ENCODE results near the gene SYTL3. TPM values are rescaled to one million over a fixed set of nuclear protein-coding genes. Genes with fewer than 3 reads are reported as not detected.
A peak's percentile ranks its signal among the peaks of the same experiment; 100 is the strongest.

Gene SYTL3
- total and polyA plus RNA-seq, 2 of the 8 experiments (the other 6 are each of a cell fraction or from before 2014, with no cell fraction given) = 0.27 to 0.99 TPM

- Histone ChIP-seq H3K79me2 (ENCODE audit: control insufficient read depth in 1 of 2, insufficient read depth in 2 of 2, low read length in 2 of 2) (no peaks in the 10 kb centered on the region), H3K56ac (replicated peaks; ENCODE audit: insufficient read length, low read depth, low read length) (no peak overlapping the region), H3K18ac (ENCODE audit: extremely low read depth, low read length) (no peak overlapping the region), H2BK5ac (ENCODE audit: low read depth, low read length) (no peak overlapping the region), H3K23me2 (ENCODE audit: low read depth, low read length) (no peaks in the 10 kb centered on the region), H4K8ac (ENCODE audit: extremely low read depth, insufficient read depth, low read length) (no peak overlapping the region), H3K4me2 (ENCODE audit: insufficient read depth in 1 of 2, low read depth in 2 of 2, low read length in 2 of 2) (no peak overlapping the region), H2BK12ac (ENCODE audit: low read depth, low read length) (no peak overlapping the region), H3K4me3 (ENCODE audit: extremely low read depth in 1 of 4, insufficient read depth in 2 of 4, low read depth in 3 of 4, low read length in 4 of 4) (no peak overlapping the region), H3K9me3 (ENCODE audit: insufficient read depth in 2 of 2, low read depth in 1 of 2, low read length in 1 of 2) (no peaks in the 10 kb centered on the region), H3K14ac (ENCODE audit: insufficient read length) (no peak overlapping the region), H3K79me1 (ENCODE audit: low read depth, low read length) (no peaks in the 10 kb centered on the region), H2BK15ac (ENCODE audit: low read length) (no peak overlapping the region), H3K27me3 (replicated peaks in 1 of 4; ENCODE audit: control insufficient read depth in 3 of 4, extremely low read depth in 1 of 4, insufficient read depth in 3 of 4, low read length in 3 of 4) (no peaks in the 10 kb centered on the region), H2BK20ac (ENCODE audit: low read length) (no peak overlapping the region), H2AK5ac (ENCODE audit: low read depth, low read length) (no peak overlapping the region), H4K20me1 (replicated peaks in 1 of 2; ENCODE audit: control insufficient read depth in 1 of 2, insufficient read depth in 2 of 2, low read length in 2 of 2) (no peaks in the 10 kb centered on the region), H3K23ac (ENCODE audit: insufficient read length) (no peak overlapping the region), H2AFZ (ENCODE audit: low read length) (peak overlapping the region; percentile 68; the same call in 1 of the 2 replicates), H3K4me1 (replicated peaks in 1 of 4; ENCODE audit: control insufficient read depth in 3 of 4, insufficient read depth in 4 of 4, low read length in 3 of 4) (no peaks in the 10 kb centered on the region; a peak in 1 of 7 replicates), H3K9ac (replicated peaks in 1 of 4; ENCODE audit: extremely low read depth in 1 of 4, low read depth in 3 of 4, low read length in 3 of 4) (no peak overlapping the region), H2BK120ac (replicated peaks; ENCODE audit: low read depth, low read length) (no peak overlapping the region), H4K5ac (ENCODE audit: insufficient read length, low read depth, low read length) (no peak overlapping the region), H3K27ac (ENCODE audit: low read depth, low read length) (no peak overlapping the region), H3K4ac (replicated peaks; ENCODE audit: insufficient read length, low read depth, low read length) (no peak overlapping the region), H3K36me3 (ENCODE audit: control insufficient read depth in 2 of 4, insufficient read depth in 4 of 4, low read length in 3 of 4) (no peaks in the 10 kb centered on the region), H4K91ac (replicated peaks; ENCODE audit: insufficient read length, low read length) (no peak overlapping the region)
- CTCF ChIA-PET (ENCODE audit: partially characterized antibody) = interaction anchor here (2.1 to 2.4 kb wide), 2 partner anchors 9 to 23 kb away, joined by 9 to 11 read pairs; no protein-coding TSS in a partner anchor
- WGBS, 2 experiments (ENCODE audit: extremely low coverage in 1 of 2, insufficient coverage in 1 of 2, insufficient read length in 1 of 2, insufficient replicate concordance in 2 of 2, low coverage in 1 of 2, low lambda C conversion rate in 2 of 2, missing lambda C conversion rate in 1 of 2) = 84% methylated on average over 7 of the region's 7 CpGs; no CpG with 5 or more reads in 1 of the 2 experiments
- DNase-seq (ENCODE audit: low read depth in 1 of 2, low spot score in 2 of 2) (no peak), FAIRE-seq (no peak)
- POLR2A ChIA-PET (ENCODE audit: partially characterized antibody) = no interaction called here
- TF ChIP-seq RAD21 (IDR thresholded peaks at IDR 0.05 in 1 of 2, conservative IDR thresholded peaks at IDR 0.05 in 1 of 2; ENCODE audit: low read depth in 2 of 2, low read length in 2 of 2) (no peak), SIRT6 (IDR thresholded peaks at IDR 0.05; ENCODE audit: low read length) (no peak), CHD1 (IDR thresholded peaks at IDR 0.05; ENCODE audit: low read depth, low read length) (no peak), POLR2A (IDR thresholded peaks at IDR 0.05; ENCODE audit: control extremely low read depth in 1 of 2, low read depth in 2 of 2, low read length in 2 of 2) (no peak), RBBP5 (IDR thresholded peaks at IDR 0.05; ENCODE audit: borderline replicate concordance, low read depth, low read length) (no peak), HDAC6 (IDR thresholded peaks at IDR 0.05; ENCODE audit: low read depth, low read length) (no peak), E2F6 (IDR thresholded peaks at IDR 0.05) (no peak), CBX8 (IDR thresholded peaks at IDR 0.05; ENCODE audit: borderline replicate concordance, low read depth, low read length) (no peak), TAF7 (optimal IDR thresholded peaks at IDR 0.05; ENCODE audit: borderline replicate concordance, low read depth, low read length) (no peak), EGR1 (IDR thresholded peaks at IDR 0.05; ENCODE audit: borderline replicate concordance, low read depth, low read length) (no peak), SIN3A (conservative IDR thresholded peaks at IDR 0.05 in 1 of 2, IDR thresholded peaks at IDR 0.05 in 1 of 2; ENCODE audit: low read depth in 1 of 2, low read length in 2 of 2) (no peak), ATF2 (IDR thresholded peaks at IDR 0.05; ENCODE audit: low read length) (no peak)
Measured at GRCh38 chr6:158668707-158669103, 18.9 kb downstream of the SYTL3 start.
